ENCODE data around the gene CSRP2. TPM values are rescaled to one million over a fixed set of nuclear protein-coding genes. Genes with fewer than 3 reads are reported as not detected.

Gene CSRP2
- total and polyA plus RNA-seq, 4 donors = 3.7 to 38.0 (median 26.2) TPM

DNA sequence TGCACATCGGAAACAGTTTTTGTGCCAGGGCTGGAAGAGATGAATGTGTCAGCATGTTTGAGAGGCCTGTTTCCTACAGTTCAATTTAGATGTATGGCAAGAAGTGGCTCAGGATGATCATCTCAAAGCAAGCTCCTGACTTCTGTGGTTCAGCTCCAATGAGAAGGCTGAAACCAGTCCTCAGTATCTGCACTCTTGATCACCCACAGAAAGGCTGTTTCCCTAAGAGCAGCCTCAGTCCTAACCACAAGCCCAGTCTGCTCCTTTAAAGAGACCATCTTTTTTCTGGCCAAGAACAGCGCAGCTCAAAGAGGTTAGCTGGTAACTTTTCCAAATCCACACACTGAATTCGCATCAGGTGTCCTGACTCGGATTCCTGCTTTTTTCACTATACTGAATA, 19.2 kb downstream of the CSRP2 start (continued):
- TF ChIP-seq, protein P1, sequence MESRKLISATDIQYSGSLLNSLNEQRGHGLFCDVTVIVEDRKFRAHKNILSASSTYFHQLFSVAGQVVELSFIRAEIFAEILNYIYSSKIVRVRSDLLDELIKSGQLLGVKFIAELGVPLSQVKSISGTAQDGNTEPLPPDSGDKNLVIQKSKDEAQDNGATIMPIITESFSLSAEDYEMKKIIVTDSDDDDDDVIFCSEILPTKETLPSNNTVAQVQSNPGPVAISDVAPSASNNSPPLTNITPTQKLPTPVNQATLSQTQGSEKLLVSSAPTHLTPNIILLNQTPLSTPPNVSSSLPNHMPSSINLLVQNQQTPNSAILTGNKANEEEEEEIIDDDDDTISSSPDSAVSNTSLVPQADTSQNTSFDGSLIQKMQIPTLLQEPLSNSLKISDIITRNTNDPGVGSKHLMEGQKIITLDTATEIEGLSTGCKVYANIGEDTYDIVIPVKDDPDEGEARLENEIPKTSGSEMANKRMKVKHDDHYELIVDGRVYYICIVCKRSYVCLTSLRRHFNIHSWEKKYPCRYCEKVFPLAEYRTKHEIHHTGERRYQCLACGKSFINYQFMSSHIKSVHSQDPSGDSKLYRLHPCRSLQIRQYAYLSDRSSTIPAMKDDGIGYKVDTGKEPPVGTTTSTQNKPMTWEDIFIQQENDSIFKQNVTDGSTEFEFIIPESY (IDR thresholded peaks at IDR 0.05) = no peak
- TF ChIP-seq SP1 (IDR thresholded peaks at IDR 0.05) (no peak), TAF1 (conservative IDR thresholded peaks at IDR 0.05) (no peak), NR2F2 (IDR thresholded peaks at IDR 0.05) (no peak), FOXA1 (IDR thresholded peaks at IDR 0.05) (no peak), YY1 (IDR thresholded peaks at IDR 0.05) (no peak)

DNA sequence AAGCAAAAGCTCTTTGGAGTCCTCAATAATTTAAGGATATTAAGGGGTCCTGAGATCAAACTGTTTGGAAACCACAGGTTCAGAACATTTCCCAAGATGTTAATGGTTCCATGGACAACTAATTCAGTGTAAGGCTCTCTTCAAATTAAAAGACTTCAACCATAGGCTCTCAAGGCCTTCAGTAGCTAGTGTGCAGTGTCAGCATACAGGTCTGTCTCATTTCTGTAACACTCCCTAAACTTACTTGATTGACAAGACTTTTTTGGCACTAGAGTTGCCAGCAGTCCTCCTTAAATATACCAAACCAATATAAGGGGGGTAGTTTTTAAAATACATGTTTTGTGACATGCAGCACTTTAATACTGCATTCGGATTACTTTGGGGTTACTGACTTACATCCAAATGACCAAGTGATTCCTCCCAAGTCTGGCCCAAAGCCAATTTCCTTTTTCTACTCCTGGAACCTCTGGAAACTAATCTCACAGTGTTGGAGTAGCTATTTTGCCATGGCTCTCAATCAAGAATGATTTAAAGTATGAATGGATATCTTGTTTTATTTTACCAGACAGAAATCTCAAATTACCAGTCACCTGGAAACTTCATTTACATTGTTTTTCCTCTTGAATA, 22.7 kb downstream of the CSRP2 start:
- Histone ChIP-seq H3K9ac (ENCODE audit: low read depth in 1 of 2, low read length in 2 of 2) (no peak overlapping the region), H3K36me3 (ENCODE audit: control insufficient read depth in 4 of 4, insufficient read depth in 3 of 4, low read depth in 1 of 4, low read length in 3 of 4) (peaks cover 2 to 18% (median 14%) of the 10 kb centered on the region in 4 donors), H3K9me3 (ENCODE audit: control insufficient read depth in 4 of 4, low read length in 3 of 4) (peaks cover 0 to 5% (median 4%) of the 10 kb centered on the region in 4 donors), H3K4me3 (ENCODE audit: low read depth in 1 of 3, low read length in 3 of 3) (no peak overlapping the region), H3K27ac (ENCODE audit: low read depth in 1 of 2, low read length in 2 of 2) (no peak overlapping the region), H3K4me1 (ENCODE audit: control insufficient read depth in 4 of 4, insufficient read depth in 4 of 4, low read length in 3 of 4) (no peaks in the 10 kb centered on the region), H3K27me3 (ENCODE audit: control insufficient read depth in 4 of 4, insufficient read depth in 4 of 4, low read length in 3 of 4) (no peaks in the 10 kb centered on the region)
- 87% methylated on average over 1 of the region's 1 CpG for WGBS
- DNase-seq (ENCODE audit: low spot score) = no peak
- TF ChIP-seq, protein P1 (IDR thresholded peaks at IDR 0.05) = no peak
- TF ChIP-seq, protein P2, sequence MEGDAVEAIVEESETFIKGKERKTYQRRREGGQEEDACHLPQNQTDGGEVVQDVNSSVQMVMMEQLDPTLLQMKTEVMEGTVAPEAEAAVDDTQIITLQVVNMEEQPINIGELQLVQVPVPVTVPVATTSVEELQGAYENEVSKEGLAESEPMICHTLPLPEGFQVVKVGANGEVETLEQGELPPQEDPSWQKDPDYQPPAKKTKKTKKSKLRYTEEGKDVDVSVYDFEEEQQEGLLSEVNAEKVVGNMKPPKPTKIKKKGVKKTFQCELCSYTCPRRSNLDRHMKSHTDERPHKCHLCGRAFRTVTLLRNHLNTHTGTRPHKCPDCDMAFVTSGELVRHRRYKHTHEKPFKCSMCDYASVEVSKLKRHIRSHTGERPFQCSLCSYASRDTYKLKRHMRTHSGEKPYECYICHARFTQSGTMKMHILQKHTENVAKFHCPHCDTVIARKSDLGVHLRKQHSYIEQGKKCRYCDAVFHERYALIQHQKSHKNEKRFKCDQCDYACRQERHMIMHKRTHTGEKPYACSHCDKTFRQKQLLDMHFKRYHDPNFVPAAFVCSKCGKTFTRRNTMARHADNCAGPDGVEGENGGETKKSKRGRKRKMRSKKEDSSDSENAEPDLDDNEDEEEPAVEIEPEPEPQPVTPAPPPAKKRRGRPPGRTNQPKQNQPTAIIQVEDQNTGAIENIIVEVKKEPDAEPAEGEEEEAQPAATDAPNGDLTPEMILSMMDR (IDR thresholded peaks at IDR 0.05; ENCODE audit: low read depth, low read length, missing input control) = no peak
- TF ChIP-seq JUND (IDR thresholded peaks at IDR 0.05) (no peak), GABPA (IDR thresholded peaks at IDR 0.05 in 1 of 2, conservative IDR thresholded peaks at IDR 0.05 in 1 of 2) (no peak), NR2F2 (IDR thresholded peaks at IDR 0.05) (no peak), RXRA (IDR thresholded peaks at IDR 0.05) (no peak), FOXA2 (IDR thresholded peaks at IDR 0.05) (no peak), SP1 (IDR thresholded peaks at IDR 0.05) (no peak), YY1 (IDR thresholded peaks at IDR 0.05) (no peak), FOXA1 (IDR thresholded peaks at IDR 0.05) (no peak), RAD21 (IDR thresholded peaks at IDR 0.05) (no peak), TAF1 (conservative IDR thresholded peaks at IDR 0.05) (no peak), EGR1 (IDR thresholded peaks at IDR 0.05; ENCODE audit: low read depth in 2 of 2) (no peak)
- TF ChIP-seq, protein P3, sequence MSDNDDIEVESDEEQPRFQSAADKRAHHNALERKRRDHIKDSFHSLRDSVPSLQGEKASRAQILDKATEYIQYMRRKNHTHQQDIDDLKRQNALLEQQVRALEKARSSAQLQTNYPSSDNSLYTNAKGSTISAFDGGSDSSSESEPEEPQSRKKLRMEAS (IDR thresholded peaks at IDR 0.05) = no peak
- TF ChIP-seq, protein P4, sequence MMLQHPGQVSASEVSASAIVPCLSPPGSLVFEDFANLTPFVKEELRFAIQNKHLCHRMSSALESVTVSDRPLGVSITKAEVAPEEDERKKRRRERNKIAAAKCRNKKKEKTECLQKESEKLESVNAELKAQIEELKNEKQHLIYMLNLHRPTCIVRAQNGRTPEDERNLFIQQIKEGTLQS (IDR thresholded peaks at IDR 0.05) = no peak
- TF ChIP-seq, protein P5, sequence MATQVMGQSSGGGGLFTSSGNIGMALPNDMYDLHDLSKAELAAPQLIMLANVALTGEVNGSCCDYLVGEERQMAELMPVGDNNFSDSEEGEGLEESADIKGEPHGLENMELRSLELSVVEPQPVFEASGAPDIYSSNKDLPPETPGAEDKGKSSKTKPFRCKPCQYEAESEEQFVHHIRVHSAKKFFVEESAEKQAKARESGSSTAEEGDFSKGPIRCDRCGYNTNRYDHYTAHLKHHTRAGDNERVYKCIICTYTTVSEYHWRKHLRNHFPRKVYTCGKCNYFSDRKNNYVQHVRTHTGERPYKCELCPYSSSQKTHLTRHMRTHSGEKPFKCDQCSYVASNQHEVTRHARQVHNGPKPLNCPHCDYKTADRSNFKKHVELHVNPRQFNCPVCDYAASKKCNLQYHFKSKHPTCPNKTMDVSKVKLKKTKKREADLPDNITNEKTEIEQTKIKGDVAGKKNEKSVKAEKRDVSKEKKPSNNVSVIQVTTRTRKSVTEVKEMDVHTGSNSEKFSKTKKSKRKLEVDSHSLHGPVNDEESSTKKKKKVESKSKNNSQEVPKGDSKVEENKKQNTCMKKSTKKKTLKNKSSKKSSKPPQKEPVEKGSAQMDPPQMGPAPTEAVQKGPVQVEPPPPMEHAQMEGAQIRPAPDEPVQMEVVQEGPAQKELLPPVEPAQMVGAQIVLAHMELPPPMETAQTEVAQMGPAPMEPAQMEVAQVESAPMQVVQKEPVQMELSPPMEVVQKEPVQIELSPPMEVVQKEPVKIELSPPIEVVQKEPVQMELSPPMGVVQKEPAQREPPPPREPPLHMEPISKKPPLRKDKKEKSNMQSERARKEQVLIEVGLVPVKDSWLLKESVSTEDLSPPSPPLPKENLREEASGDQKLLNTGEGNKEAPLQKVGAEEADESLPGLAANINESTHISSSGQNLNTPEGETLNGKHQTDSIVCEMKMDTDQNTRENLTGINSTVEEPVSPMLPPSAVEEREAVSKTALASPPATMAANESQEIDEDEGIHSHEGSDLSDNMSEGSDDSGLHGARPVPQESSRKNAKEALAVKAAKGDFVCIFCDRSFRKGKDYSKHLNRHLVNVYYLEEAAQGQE (IDR thresholded peaks at IDR 0.05) = no peak

All from liver (tissue), 9 donors.